Endothelial cell of umbilical vein (primary cell): Measurements from ENCODE around the gene CLCN3. TPM values are rescaled to one million over a fixed set of nuclear protein-coding genes. Genes with fewer than 3 reads are reported as not detected.

ENCODE experiments used
- BruUV-seq: library from RNA; stranded (reverse); fragments of 400-500 nt; replicated peaks from 2 replicates; lab custom pipeline; 2021; lab: Mats Ljungman, UMichigan
- CTCF ChIA-PET: fragments of 300-600, 350-600 bp; sonication (Branson Sonifier 250); formaldehyde crosslinking; loops from one replicate; lab custom pipeline; 2021; ENCODE audit warnings: antibody characterized with exemption, inconsistent platforms; lab: Charles Lee
- POLR2A ChIA-PET: fragments of 300-600, 350-600 bp; sonication (Branson Sonifier 250); formaldehyde crosslinking; loops from one replicate; lab custom pipeline; 2021; ENCODE audit warnings: antibody characterized with exemption, inconsistent platforms; lab: Charles Lee
- DNase-seq: peaks from one replicate; pipeline ENCODE4 v3.0.0-alpha.2; 2011; ENCODE audit warnings: low read depth, low spot score
- FAIRE-seq: peaks from 2 replicates; lab custom pipeline; 2011; peaks lifted over from hg19 to GRCh38; lab: Jason Lieb, UNC
- H2AFZ ChIP-seq: 2 replicates; pipeline ENCODE4 v1.6.0; 2012; ENCODE audit warnings: low read depth, low read length, control low read depth, inconsistent platforms
- H3K27ac ChIP-seq: 2 replicates; pipeline ENCODE4 v1.5.1; 2011; ENCODE audit warnings: low read depth, mild to moderate bottlenecking, control low read depth, low read length, moderate library complexity; ENCODE audit not compliant: insufficient read depth
- H3K27me3 ChIP-seq, 2 experiments: 2 replicates each; pipeline versions ENCODE4 v1.6.0 to v1.6.1; 2011; ENCODE audit warnings: low read length in 2 of 2, mixed read lengths in 1 of 2; ENCODE audit not compliant: control insufficient read depth in 2 of 2, insufficient read depth in 2 of 2
- H3K36me3 ChIP-seq, 2 experiments: 2 replicates in 1 of 2; 3 replicates in 1 of 2; pipeline ENCODE4 v1.5.1; 2011; ENCODE audit warnings: low read length in 2 of 2, mild to moderate bottlenecking in 1 of 2, moderate library complexity in 1 of 2; ENCODE audit not compliant: control insufficient read depth in 2 of 2, insufficient read depth in 2 of 2; ENCODE audit errors: extremely low read depth in 1 of 2
- H3K4me1 ChIP-seq: 3 replicates; pipeline ENCODE4 v1.5.1; 2011; ENCODE audit warnings: mild to moderate bottlenecking, low read length; ENCODE audit not compliant: control insufficient read depth, insufficient read depth; ENCODE audit errors: extremely low read depth
- H3K4me2 ChIP-seq: 2 replicates; pipeline ENCODE4 v1.6.1; 2011; ENCODE audit warnings: low read length, control low read depth, mixed read lengths; ENCODE audit not compliant: insufficient read depth
- H3K4me3 ChIP-seq, 3 experiments: fragments of 200-600 bp in 1 of 3; sonication (generic), shearing (Covaris generic) in 1 of 3; replicated peaks in 1 of 3; 2 replicates each; pipeline ENCODE4 v1.5.1; 2011 to 2016; ENCODE audit warnings: control low read depth in 3 of 3, low read length in 3 of 3, mild to moderate bottlenecking in 2 of 3, inconsistent platforms in 1 of 3, low read depth in 1 of 3, moderate library complexity in 1 of 3; ENCODE audit not compliant: insufficient read depth in 1 of 3
- H3K79me2 ChIP-seq: 2 replicates; pipeline ENCODE4 v1.6.0; 2012; ENCODE audit warnings: low read length, inconsistent platforms; ENCODE audit not compliant: control insufficient read depth, insufficient read depth
- H3K9ac ChIP-seq: replicated peaks from 2 replicates; pipeline ENCODE3; 2011; ENCODE audit warnings: low read length, control low read depth; ENCODE audit not compliant: insufficient read depth; ENCODE audit errors: extremely low read depth
- H3K9me1 ChIP-seq: replicated peaks from 3 replicates; pipeline ENCODE4 v1.6.0; 2011; ENCODE audit warnings: mild to moderate bottlenecking, low read length; ENCODE audit not compliant: control insufficient read depth, insufficient read depth; ENCODE audit errors: extremely low read depth
- H3K9me3 ChIP-seq: replicated peaks from 2 replicates; pipeline ENCODE4 v1.5.1; 2012; ENCODE audit warnings: low read length, inconsistent platforms; ENCODE audit not compliant: control insufficient read depth, insufficient read depth
- H4K20me1 ChIP-seq: replicated peaks from 2 replicates; pipeline ENCODE3; 2011; ENCODE audit warnings: mild to moderate bottlenecking, low read length; ENCODE audit not compliant: control insufficient read depth, insufficient read depth; ENCODE audit errors: extremely low read depth
- EZH2 ChIP-seq: IDR thresholded peaks from 2 replicates; pipeline ENCODE4 v1.6.1; 2012; ENCODE audit warnings: borderline replicate concordance, low read depth, mild to moderate bottlenecking, moderate library complexity, low read length, inconsistent platforms; ENCODE audit not compliant: severe bottlenecking
- FOS ChIP-seq: IDR thresholded peaks from 2 replicates; pipeline ENCODE4 v1.6.1; 2011; ENCODE audit warnings: mild to moderate bottlenecking, low read length, moderate library complexity, borderline replicate concordance; ENCODE audit not compliant: insufficient read depth
- GATA2 ChIP-seq: IDR thresholded peaks from 2 replicates; pipeline ENCODE4 v1.7.0; 2011; ENCODE audit warnings: low read depth, mild to moderate bottlenecking, moderate library complexity, mixed read lengths, low read length; ENCODE audit not compliant: insufficient read length, insufficient read depth
- JUN ChIP-seq: IDR thresholded peaks from 2 replicates; pipeline ENCODE4 v1.6.1; 2011; ENCODE audit warnings: borderline replicate concordance, low read depth; ENCODE audit not compliant: insufficient read length, insufficient read depth
- MYC ChIP-seq: IDR thresholded peaks from one replicate; pipeline ENCODE4 v1.6.1; 2011; ENCODE audit warnings: mild to moderate bottlenecking, low read depth, low read length
- POLR2A ChIP-seq: IDR thresholded peaks from 2 replicates; pipeline ENCODE4 v1.6.1; 2012; ENCODE audit warnings: low read depth, mild to moderate bottlenecking, control low read depth, low read length
- POLR2AphosphoS5 ChIP-seq: IDR thresholded peaks from 2 replicates; pipeline ENCODE4 v1.6.1; 2012; ENCODE audit warnings: low read depth, mild to moderate bottlenecking, control low read depth, low read length, moderate library complexity; ENCODE audit not compliant: insufficient read depth
- dilution Hi-C: fragments of 300-500 bp; cut with MboI; formaldehyde crosslinking; loops from one replicate; pipeline ENCODE4 v1.15.0; 2019; ENCODE audit warnings: low sequenced_read_pairs; ENCODE audit not compliant: extremely low pct_ligation_motif_present
- intact Hi-C: fragments of 100-400 bp; cut with micrococcal nuclease; formaldehyde crosslinking; loops from one replicate; pipeline ENCODE4 v1.10.0; 2022
- polyA plus RNA-seq, 4 experiments: library from polyadenylated mRNA; depleted of rRNA in 3 of 4; stranded (reverse) in 3 of 4; unstranded in 1 of 4; fragments of >200 nt; gene quantifications; 2 replicates each; pipeline versions ENCODE4 v1.2.1 to v1.2.3, GENCODE V29; 2011 to 2012; ENCODE audit warnings: missing spikeins in 1 of 4
- total RNA-seq: library from RNA; stranded (reverse); gene quantifications from 2 replicates; pipeline ENCODE4 v1.2.3, GENCODE V29; 2021
- TF ChIP-seq, protein P1 (sequence below), 2 donors: IDR thresholded peaks; 1 replicate in 1 of 2; 2 replicates in 1 of 2; pipeline ENCODE4 v1.5.1; 2011; ENCODE audit warnings: low read length in 2 of 2, mild to moderate bottlenecking in 2 of 2, moderate library complexity in 2 of 2, control low read depth in 1 of 2, inconsistent platforms in 1 of 2, low read depth in 1 of 2; ENCODE audit not compliant: insufficient read depth in 1 of 2; ENCODE audit errors: extremely low read depth in 1 of 2
- TF ChIP-seq, protein P2 (sequence below): IDR thresholded peaks from 2 replicates; pipeline ENCODE4 v1.6.1; 2011; ENCODE audit not compliant: insufficient read depth, insufficient read length

Gene CLCN3
- total and polyA plus RNA-seq, 2 donors (not counting 3 experiments of a cell fraction or from before 2014, with no cell fraction given), result 16.5 to 51.4 TPM

GRCh38 chr4:169645627-169646026, 25.2 kb downstream of the CLCN3 start:
- CTCF ChIA-PET, result no interaction called here

GRCh38 chr4:169649545-169650226, 29.3 kb downstream of the CLCN3 start:
- no TSS peak for BruUV-seq
- Histone ChIP-seq H4K20me1 (no peaks in the 10 kb centered on the region), H3K4me2 (no peak overlapping the region), H2AFZ (no peak overlapping the region), H3K4me1 (no peaks in the 10 kb centered on the region), H3K79me2 (peaks cover 13% of the 10 kb centered on the region), H3K9ac (no peak overlapping the region), H3K9me1 (no peaks in the 10 kb centered on the region), H3K9me3 (no peaks in the 10 kb centered on the region), H3K27ac (no peak overlapping the region), H3K36me3 (no peaks in the 10 kb centered on the region), H3K27me3 (no peaks in the 10 kb centered on the region), H3K4me3 (no peak overlapping the region)
- dilution Hi-C loops (no loop called here), intact Hi-C loops (no loop called here)
- DNase-seq (no peak), FAIRE-seq (no peak)
- TF ChIP-seq FOS, result no peak
- TF ChIP-seq EZH2, result no peak
- TF ChIP-seq, protein P1, sequence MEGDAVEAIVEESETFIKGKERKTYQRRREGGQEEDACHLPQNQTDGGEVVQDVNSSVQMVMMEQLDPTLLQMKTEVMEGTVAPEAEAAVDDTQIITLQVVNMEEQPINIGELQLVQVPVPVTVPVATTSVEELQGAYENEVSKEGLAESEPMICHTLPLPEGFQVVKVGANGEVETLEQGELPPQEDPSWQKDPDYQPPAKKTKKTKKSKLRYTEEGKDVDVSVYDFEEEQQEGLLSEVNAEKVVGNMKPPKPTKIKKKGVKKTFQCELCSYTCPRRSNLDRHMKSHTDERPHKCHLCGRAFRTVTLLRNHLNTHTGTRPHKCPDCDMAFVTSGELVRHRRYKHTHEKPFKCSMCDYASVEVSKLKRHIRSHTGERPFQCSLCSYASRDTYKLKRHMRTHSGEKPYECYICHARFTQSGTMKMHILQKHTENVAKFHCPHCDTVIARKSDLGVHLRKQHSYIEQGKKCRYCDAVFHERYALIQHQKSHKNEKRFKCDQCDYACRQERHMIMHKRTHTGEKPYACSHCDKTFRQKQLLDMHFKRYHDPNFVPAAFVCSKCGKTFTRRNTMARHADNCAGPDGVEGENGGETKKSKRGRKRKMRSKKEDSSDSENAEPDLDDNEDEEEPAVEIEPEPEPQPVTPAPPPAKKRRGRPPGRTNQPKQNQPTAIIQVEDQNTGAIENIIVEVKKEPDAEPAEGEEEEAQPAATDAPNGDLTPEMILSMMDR (IDR thresholded peaks at IDR 0.05; ENCODE audit: extremely low read depth in 1 of 2, insufficient read depth in 1 of 2, low read depth in 1 of 2, low read length in 2 of 2), result no peak
- TF ChIP-seq GATA2, result no peak
- no peak for TF ChIP-seq JUN
- no peak for TF ChIP-seq POLR2A
- TF ChIP-seq POLR2AphosphoS5, result no peak
- TF ChIP-seq, protein P2, sequence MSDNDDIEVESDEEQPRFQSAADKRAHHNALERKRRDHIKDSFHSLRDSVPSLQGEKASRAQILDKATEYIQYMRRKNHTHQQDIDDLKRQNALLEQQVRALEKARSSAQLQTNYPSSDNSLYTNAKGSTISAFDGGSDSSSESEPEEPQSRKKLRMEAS, result no peak
- TF ChIP-seq MYC, result no peak
- ChIA-PET CTCF (interaction anchor here (1.0 to 1.8 kb wide), 6 partner anchors 9 to 30 kb away, joined by 3 to 6 read pairs (median 4); partner anchors contain the start of gene CLCN3), POLR2A (interaction anchor here (0.7 to 1.9 kb wide), 2 partner anchors 9 to 24 kb away, joined by 3 to 4 read pairs; no protein-coding TSS in a partner anchor)

More at GRCh38 chr4:169645627-169646026, 25.2 kb downstream of the CLCN3 start:
- Histone ChIP-seq H3K4me2 (no peak overlapping the region), H4K20me1 (no peaks in the 10 kb centered on the region), H3K79me2 (no peaks in the 10 kb centered on the region), H3K27me3 (no peaks in the 10 kb centered on the region), H3K9me3 (no peaks in the 10 kb centered on the region), H2AFZ (no peak overlapping the region), H3K9me1 (no peaks in the 10 kb centered on the region), H3K9ac (no peak overlapping the region), H3K36me3 (no peaks in the 10 kb centered on the region), H3K27ac (no peak overlapping the region), H3K4me1 (no peaks in the 10 kb centered on the region), H3K4me3 (no peak overlapping the region)
- intact Hi-C loops, result no loop called here
- no TSS peak for BruUV-seq
- dilution Hi-C loops, result no loop called here
- POLR2A ChIA-PET, result no interaction called here
- no peak for TF ChIP-seq MYC
- TF ChIP-seq, protein P2, result no peak
- TF ChIP-seq EZH2, result no peak
- DNase-seq (no peak), FAIRE-seq (no peak)
